Neural crest cell (in vitro differentiated cells): Measurements from ENCODE around the gene SLC2A10. TPM values are rescaled to one million over a fixed set of nuclear protein-coding genes. Genes with fewer than 3 reads are reported as not detected.

Experiments used
- DNase-seq: peaks from one replicate; pipeline ENCODE4 v3.0.0; 2021; ENCODE audit warnings: low read depth, mixed read lengths, low spot score
- H3K27ac Mint-ChIP-seq: one replicate; pipeline ENCODE4 v1.8.0; 2021; ENCODE audit warnings: mild to moderate bottlenecking, mixed read lengths; ENCODE audit not compliant: unreplicated experiment
- H3K27me3 Mint-ChIP-seq: 2 replicates; pipeline ENCODE4 v1.8.0; 2021; ENCODE audit warnings: low read depth, mild to moderate bottlenecking, mixed read lengths
- H3K36me3 Mint-ChIP-seq: 2 replicates; pipeline ENCODE4 v1.8.0; 2021; ENCODE audit warnings: low read depth, mild to moderate bottlenecking, mixed read lengths
- H3K4me1 Mint-ChIP-seq: 2 replicates; pipeline ENCODE4 v1.8.0; 2021; ENCODE audit warnings: mixed read lengths
- H3K4me3 Mint-ChIP-seq: one replicate; pipeline ENCODE4 v1.8.0; 2021; ENCODE audit warnings: mild to moderate bottlenecking, mixed read lengths
- H3K9me3 Mint-ChIP-seq: 2 replicates; pipeline ENCODE4 v1.8.0; 2021; ENCODE audit warnings: mixed read lengths
- CTCF ChIP-seq: fragments of 200-600 bp; sonication (generic); conservative IDR thresholded peaks from 2 replicates; pipeline ENCODE4 v1.5.0; 2021; ENCODE audit warnings: antibody characterized with exemption, mild to moderate bottlenecking
- total RNA-seq: library from RNA; stranded (reverse); gene quantifications from 2 replicates; pipeline ENCODE4 v1.2.1, GENCODE V29; 2021

Gene SLC2A10
- total RNA-seq, 1 donor from 2014 or later, result 12.7 TPM

- TF ChIP-seq CTCF, result no peak
- no peaks in the 10 kb centered on the region for H3K27me3 Mint-ChIP-seq
- no peak for DNase-seq
- peak overlapping the region; percentile 73 for H3K4me3 Mint-ChIP-seq
- peaks cover 51% of the 10 kb centered on the region for H3K4me1 Mint-ChIP-seq
- no peak overlapping the region for H3K27ac Mint-ChIP-seq
- H3K36me3 Mint-ChIP-seq, result peaks cover 10% of the 10 kb centered on the region
- H3K9me3 Mint-ChIP-seq, result no peaks in the 10 kb centered on the region
These were observed 25.8 kb upstream of the SLC2A10 start for GRCh38 chr20:46683668-46683938.

- Mint-ChIP-seq H3K4me3 (peak overlapping the region; percentile 73), H3K27me3 (no peaks in the 10 kb centered on the region), H3K4me1 (peaks cover 51% of the 10 kb centered on the region), H3K9me3 (no peaks in the 10 kb centered on the region), H3K36me3 (peaks cover 10% of the 10 kb centered on the region), H3K27ac (peak overlapping the region; percentile 14)
- peak; percentile 35 for DNase-seq
- TF ChIP-seq CTCF, result no peak
These were observed 25.3 kb upstream of the SLC2A10 start for GRCh38 chr20:46683939-46684750.

GRCh38 chr20:46688151-46689081, 21.0 kb upstream of the SLC2A10 start:
- Mint-ChIP-seq H3K4me1 (peaks cover 51% of the 10 kb centered on the region), H3K36me3 (peaks cover 10% of the 10 kb centered on the region), H3K27me3 (no peaks in the 10 kb centered on the region), H3K4me3 (peak overlapping the region; percentile 93), H3K27ac (peak overlapping the region; percentile 97), H3K9me3 (no peaks in the 10 kb centered on the region)
- no peak for TF ChIP-seq CTCF
- no peak for DNase-seq

- Mint-ChIP-seq H3K9me3 (no peaks in the 10 kb centered on the region), H3K36me3 (peaks cover 10% of the 10 kb centered on the region), H3K27me3 (no peaks in the 10 kb centered on the region), H3K27ac (peak within 1 kb of the TSS; percentile 97), H3K4me1 (peaks cover 48% of the 10 kb centered on the region), H3K4me3 (peak within 1 kb of the TSS; percentile 93)
- peak; percentile 95 for DNase-seq
- TF ChIP-seq CTCF, result peak; percentile 49
These were observed 20.2 kb upstream of the SLC2A10 start, which contains the start of gene TP53RK for GRCh38 chr20:46689082-46689753. TP53RK (minus strand) TSS chr20:46689444; CDS start chr20:46689414, 30 bp downstream.

- peak overlapping the region; percentile 68 for H3K27ac Mint-ChIP-seq
- no peak for DNase-seq
- H3K9me3 Mint-ChIP-seq, result peaks cover 3% of the 10 kb centered on the region
- peaks cover 49% of the 10 kb centered on the region for H3K4me1 Mint-ChIP-seq
- H3K27me3 Mint-ChIP-seq, result no peaks in the 10 kb centered on the region
- TF ChIP-seq CTCF, result no peak
- H3K4me3 Mint-ChIP-seq, result peak overlapping the region; percentile 93
- peaks cover 10% of the 10 kb centered on the region for H3K36me3 Mint-ChIP-seq
These were observed 19.7 kb upstream of the SLC2A10 start for GRCh38 chr20:46689754-46690085.
